Right lobe of liver (tissue), 6 donors: ENCODE results near the gene SOWAHB. TPM values are rescaled to one million over a fixed set of nuclear protein-coding genes. Genes with fewer than 3 reads are reported as not detected.
A peak's percentile ranks its signal among the peaks of the same experiment; 100 is the strongest.

Source experiments
- ATAC-seq, 4 donors: fragments of 200-7000 bp; cut with Tn5 transposase; one replicate each; pipeline ENCODE4 v1.9.1; 2020; ENCODE audit warnings: mild to moderate bottlenecking in 4 of 4, moderate library complexity in 4 of 4
- DNase-seq, 3 donors: peaks; one replicate each; pipeline ENCODE4 v3.0.0-alpha.2; 2020
- H3K27ac ChIP-seq, 3 donors: fragments of 200-600 bp; one replicate each; pipeline ENCODE4 v1.8.0; 2022
- H3K27me3 ChIP-seq, 2 donors: fragments of 200-600 bp; one replicate each; pipeline ENCODE4 v1.8.0; 2022
- H3K36me3 ChIP-seq, 4 donors: fragments of 200-600 bp; sonication (generic) in 1 of 4; one replicate each; pipeline versions ENCODE4 v1.5.1 to v1.8.0; 2017 to 2022; ENCODE audit warnings: control low read depth in 1 of 4
- H3K4me1 ChIP-seq, 4 donors: fragments of 200-600 bp; sonication (generic) in 1 of 4; one replicate each; pipeline versions ENCODE4 v1.5.1 to v1.8.0; 2017 to 2022; ENCODE audit warnings: control low read depth in 1 of 4
- H3K4me3 ChIP-seq, 3 donors: fragments of 200-600 bp; one replicate each; pipeline ENCODE4 v1.8.0; 2022
- H3K9me3 ChIP-seq, 4 donors: fragments of 200-600 bp; sonication (generic) in 1 of 4; one replicate each; pipeline versions ENCODE4 v1.5.1 to v1.8.0; 2017 to 2022; ENCODE audit warnings: control low read depth in 1 of 4
- CTCF ChIP-seq, 4 donors: fragments of 200-600 bp in 3 of 4; fragments of 450-650 bp in 1 of 4; IDR thresholded peaks; one replicate each; pipeline versions ENCODE4 v1.5.1 to v1.8.0; 2016 to 2022; ENCODE audit warnings: antibody characterized with exemption in 4 of 4, mild to moderate bottlenecking in 2 of 4
- POLR2A ChIP-seq: fragments of 450-650 bp; IDR thresholded peaks from one replicate; pipeline ENCODE4 v1.6.1; 2017; ENCODE audit warnings: antibody characterized with exemption, mild to moderate bottlenecking
- WGBS: methylation state at CpG from one replicate; pipeline ENCODE4 v1.1.6; 2018; ENCODE audit warnings: low coverage, low lambda C conversion rate; ENCODE audit not compliant: insufficient coverage; ENCODE audit errors: missing lambda C conversion rate; 5-methylcytosine and 5-hydroxymethylcytosine counted together
- intact Hi-C, 2 donors: fragments of 100-400 bp; cut with DNase I; formaldehyde crosslinking; loops; one replicate each; pipeline versions ENCODE4 v1.11.2 to v1.14.1; 2022
- total RNA-seq, 6 experiments: library from RNA; depleted of rRNA in 2 of 6; stranded (reverse); fragments of >200 nt in 2 of 6; fragmentation: NEBNext Ultra II Directional in 3 of 6; extraction: Animal tissue kit (Norgen Biotek cat#: 25700) in 3 of 6; gene quantifications; one replicate each; pipeline versions ENCODE4 v1.1.0 to v1.2.4, GENCODE V29; 2016 to 2023
- donor health status: DM: no; HTN: yes; CAD: no.
- donor health status: DM: no; HTN: no; CAD: no.
- donor health status: DM: no; HTN: no; CAD: no.
- donor health status: DM: no; HTN: yes; CAD: no.
- donor health status: DM: no; HTN: yes; CAD: no.

The SOWAHB gene
- total RNA-seq, 6 experiments from 2014 or later: 5.1 to 17.3 (median 15.2) TPM

- peak overlapping the region; percentile 51 to 69 (median 58) for H3K4me3 ChIP-seq
- ATAC-seq: peak; percentile 28 to 67 (median 50)
- peaks cover 0 to 31% (median 13%) of the 10 kb centered on the region in 4 donors for H3K4me1 ChIP-seq
- 23% methylated on average over 4 of the region's 82 CpGs for WGBS
- no peaks in the 10 kb centered on the region for H3K9me3 ChIP-seq
- TF ChIP-seq POLR2A (no peak), CTCF (IDR thresholded peaks at IDR 0.05) (no peak)
- H3K27me3 ChIP-seq: no peaks in the 10 kb centered on the region
- H3K36me3 ChIP-seq: no peaks in the 10 kb centered on the region
- intact Hi-C loops: no loop called here
- H3K27ac ChIP-seq: peak overlapping the region; percentile 71 to 89 (median 80)
- peak; percentile 65 to 76 (median 67) for DNase-seq
Measured at GRCh38 chr4:76896614-76897535, 1.1 kb downstream of the SOWAHB start.

DNA sequence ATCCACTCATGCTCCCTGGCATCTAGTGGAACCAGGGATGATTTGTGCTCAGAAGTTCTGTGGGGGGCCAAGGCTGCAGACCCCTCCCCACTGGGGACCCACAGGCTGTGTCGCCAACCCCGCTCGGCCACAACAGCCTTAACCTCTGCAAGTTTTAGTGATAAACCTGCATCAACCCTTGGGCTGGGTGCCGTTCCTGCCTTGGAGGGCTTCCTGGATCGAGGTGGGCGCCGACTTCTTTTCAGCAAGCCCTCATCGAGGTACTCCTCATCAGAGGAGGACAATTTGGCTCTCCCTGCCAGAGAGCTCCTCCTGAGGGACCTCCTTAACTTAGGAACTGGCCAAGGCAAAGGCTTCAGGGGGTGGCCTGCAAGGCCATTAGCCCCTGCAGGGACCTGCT, 1.9 kb downstream of the SOWAHB start:
- Histone ChIP-seq H3K4me3 (peak overlapping the region in 2 of 3 donors; percentile 58 to 69), H3K27ac (no peak overlapping the region), H3K27me3 (no peaks in the 10 kb centered on the region), H3K36me3 (no peaks in the 10 kb centered on the region), H3K9me3 (no peaks in the 10 kb centered on the region), H3K4me1 (peaks cover 0 to 26% (median 13%) of the 10 kb centered on the region in 4 donors)
- ATAC-seq: no peak
- DNase-seq: no peak
- intact Hi-C loops: no loop called here
- TF ChIP-seq CTCF (IDR thresholded peaks at IDR 0.05) (no peak), POLR2A (no peak)
- no CpG with 5 or more reads among the region's 8 CpGs for WGBS

- Histone ChIP-seq H3K9me3 (no peaks in the 10 kb centered on the region), H3K27ac (no peak overlapping the region), H3K4me1 (peaks cover 0 to 26% (median 13%) of the 10 kb centered on the region in 4 donors), H3K4me3 (peak overlapping the region in 1 of 3 donors; percentile 69), H3K27me3 (no peaks in the 10 kb centered on the region), H3K36me3 (no peaks in the 10 kb centered on the region)
- intact Hi-C loops: no loop called here
- ATAC-seq (no peak), DNase-seq (peak in 1 of 3 donors; percentile 46)
- WGBS: 55% methylated on average over 6 of the region's 6 CpGs
- no peak for TF ChIP-seq POLR2A
- TF ChIP-seq CTCF (IDR thresholded peaks at IDR 0.05): no peak
Measured at GRCh38 chr4:76895619-76896018, 2.3 kb downstream of the SOWAHB start.

DNA sequence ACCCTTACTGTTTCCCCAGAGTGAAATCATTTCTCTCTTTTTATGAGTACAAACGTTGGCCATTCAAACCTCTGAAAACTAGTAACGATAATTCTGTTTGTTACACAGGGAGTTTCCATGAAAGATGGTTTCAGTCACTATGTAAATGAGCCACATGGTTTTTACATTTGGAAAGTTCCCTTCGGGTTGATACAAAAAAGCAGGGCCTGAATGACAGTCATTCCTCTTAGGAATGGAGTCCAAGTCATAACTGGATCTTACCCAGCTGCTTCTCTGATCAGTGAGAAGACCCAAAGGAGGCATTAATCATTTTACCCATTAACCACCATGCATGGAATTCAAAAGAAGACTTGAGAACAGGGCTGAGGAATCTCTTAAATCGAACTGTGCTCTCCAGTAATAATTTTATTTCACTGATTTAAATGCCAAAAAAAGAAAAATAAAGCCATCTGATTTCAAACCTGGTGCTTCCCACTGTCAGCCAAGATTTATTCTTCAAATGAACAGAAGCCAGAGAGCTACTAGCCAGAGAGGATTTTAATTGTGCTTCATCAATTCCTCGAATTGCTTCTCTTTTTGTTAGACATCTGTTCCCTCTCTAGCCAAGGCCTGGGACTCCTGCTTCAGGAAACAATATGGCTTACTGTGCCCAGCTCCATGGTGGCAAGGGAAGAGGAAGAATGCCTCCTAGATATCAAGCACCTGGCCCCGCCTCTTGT, 3.2 kb downstream of the SOWAHB start:
- intact Hi-C loops: no loop called here
- no peak for TF ChIP-seq CTCF (IDR thresholded peaks at IDR 0.05)
- no peak for TF ChIP-seq POLR2A
- Histone ChIP-seq H3K36me3 (no peaks in the 10 kb centered on the region), H3K4me1 (peaks cover 0 to 26% (median 12%) of the 10 kb centered on the region in 4 donors), H3K4me3 (no peak overlapping the region), H3K27me3 (no peaks in the 10 kb centered on the region), H3K9me3 (no peaks in the 10 kb centered on the region), H3K27ac (no peak overlapping the region)
- WGBS: 63% methylated on average over 5 of the region's 6 CpGs
- DNase-seq: no peak
- ATAC-seq: no peak
